Stimulated activated CD8-positive, alpha-beta memory T cell treated with anti-CD3 and anti-CD28 coated beads, Interleukin-12 subunit alpha, Interleukin-12 subunit beta, amount 100 ng/mL, for 4 hours (primary cell): Measurements from ENCODE around the gene NME4.
"Not testable (repeated sequence)": the region's sequence is repeated elsewhere in the genome, so short reads cannot be mapped to it uniquely, and the experiment has no call there.

Experiments
- DNase-seq: peaks from one replicate; pipeline ENCODE4 v3.0.0-alpha.2; 2020; ENCODE audit warnings: low read depth

The NME4 gene

DNA sequence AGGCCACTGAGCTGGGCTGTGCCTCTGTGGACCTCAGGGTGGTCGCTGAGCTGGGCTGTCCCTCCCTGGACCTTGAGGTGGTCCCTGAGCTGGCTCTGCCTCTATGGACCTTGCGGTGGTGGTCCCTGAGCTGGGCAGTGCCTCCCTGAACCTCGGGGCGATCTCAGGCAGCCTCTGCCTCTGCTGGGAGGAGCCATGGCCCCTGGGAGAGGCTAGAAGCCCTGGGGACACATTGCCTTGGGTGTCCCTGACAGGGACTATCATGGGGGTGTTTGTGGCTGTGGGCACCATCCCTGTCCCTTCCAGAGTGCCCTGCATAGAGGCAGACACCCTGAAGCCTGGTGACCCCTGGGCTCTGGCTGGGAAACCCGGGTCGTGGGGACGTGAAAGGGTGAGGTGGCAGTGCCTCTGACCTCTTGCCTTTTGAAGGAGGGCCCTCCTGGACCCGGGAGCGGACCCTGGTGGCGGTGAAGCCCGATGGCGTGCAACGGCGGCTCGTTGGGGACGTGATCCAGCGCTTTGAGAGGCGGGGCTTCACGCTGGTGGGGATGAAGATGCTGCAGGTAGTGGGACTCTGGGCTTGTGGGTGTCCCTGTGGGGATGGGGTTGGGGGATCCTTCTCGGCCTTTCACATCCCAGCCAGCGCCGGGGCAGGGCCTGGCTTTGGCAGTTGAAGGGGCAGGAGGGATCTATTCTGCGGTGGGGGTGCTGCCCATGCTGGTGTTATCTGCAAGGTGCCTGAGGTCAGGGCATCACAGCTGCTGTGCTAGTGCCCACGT is 1.8 kb downstream of the NME4 start:
- no peak for DNase-seq

- DNase-seq: no peak
Measured at GRCh38 chr16:399340-400019, 2.5 kb downstream of the NME4 start.

GRCh38 chr16:400061-400591 is 3.1 kb downstream of the NME4 start:
- no peak for DNase-seq

DNA sequence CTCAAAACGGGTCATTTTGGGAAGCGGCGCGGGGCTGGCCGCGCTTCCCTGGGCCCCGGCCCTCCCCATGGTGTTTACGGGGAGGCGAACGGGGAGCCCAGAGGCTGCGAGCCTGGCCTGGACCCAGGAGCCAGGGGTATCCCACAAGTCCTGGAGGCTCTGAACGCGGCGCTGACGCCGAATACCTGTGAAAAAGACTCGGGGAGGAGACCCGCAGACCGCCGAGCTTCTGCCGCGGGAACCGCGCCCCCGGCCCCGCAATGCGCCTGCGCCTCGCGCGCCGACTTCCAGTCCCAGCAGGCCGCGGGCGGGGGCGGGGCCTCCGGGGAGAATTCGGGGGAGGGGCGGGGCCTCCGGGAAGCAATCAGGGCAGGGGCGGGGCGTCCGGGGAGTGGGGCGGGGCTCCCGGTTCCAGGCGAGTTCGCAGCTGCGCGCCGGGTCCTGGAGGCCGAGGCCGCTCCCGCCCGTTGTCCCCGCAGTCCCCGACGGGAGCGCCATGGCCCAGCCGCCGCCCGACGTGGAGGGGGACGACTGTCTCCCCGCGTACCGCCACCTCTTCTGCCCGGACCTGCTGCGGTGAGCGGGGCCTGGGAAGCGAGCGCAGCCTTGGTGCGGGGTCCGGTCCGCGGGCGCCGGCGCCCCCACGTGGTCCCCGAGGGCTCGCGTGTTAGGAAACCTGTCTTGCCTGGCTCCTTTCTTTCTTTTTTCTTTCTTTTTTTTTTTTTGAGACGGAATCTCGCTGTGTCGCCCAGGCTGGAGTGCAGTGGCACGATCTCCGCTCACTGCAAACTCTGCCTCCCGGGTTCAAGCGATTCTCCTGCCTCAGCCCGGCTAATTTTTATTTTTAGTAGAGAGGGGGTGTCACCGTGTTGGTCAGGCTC is 4.7 kb downstream of the NME4 start, which contains the start of gene DECR2:
Gene DECR2 (plus strand): TSS at position 418 of the 881 bp plus-strand sequence. CDS start 79 bp downstream, at position 497.
- peak; percentile 99 for DNase-seq

DNA sequence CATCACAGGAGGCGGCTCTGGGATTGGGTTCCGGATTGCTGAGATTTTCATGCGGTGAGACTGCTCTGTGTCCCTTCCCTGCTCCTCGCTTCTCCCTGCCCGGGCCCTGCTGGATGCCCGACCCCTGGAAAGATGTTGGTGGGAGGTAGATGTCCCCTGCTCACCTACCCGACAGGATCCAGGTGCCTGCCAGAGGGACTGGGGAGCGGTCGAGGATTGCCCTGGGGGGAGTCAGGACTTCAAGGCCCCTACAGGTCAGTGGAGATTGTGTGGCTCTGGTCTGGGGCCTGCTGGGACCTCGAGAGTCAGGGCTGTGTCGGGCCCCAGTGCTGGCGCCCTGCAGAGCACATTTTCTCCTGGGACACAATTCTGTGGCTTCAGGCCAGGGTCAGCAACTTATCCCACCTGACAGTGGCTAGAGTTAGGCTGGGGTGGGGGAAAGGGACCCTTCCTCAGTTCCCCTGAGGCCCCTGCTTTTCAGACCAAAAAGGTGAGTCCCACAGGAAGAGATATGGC is 8.0 kb downstream of the NME4 start:
- no peak for DNase-seq

GRCh38 chr16:405548-406506 is 8.8 kb downstream of the NME4 start:
- no peak for DNase-seq

- DNase-seq: no peak
Measured at GRCh38 chr16:407253-407652, 10.3 kb downstream of the NME4 start.

- no peak for DNase-seq
Measured at GRCh38 chr16:410516-411178, 13.6 kb downstream of the NME4 start.

DNA sequence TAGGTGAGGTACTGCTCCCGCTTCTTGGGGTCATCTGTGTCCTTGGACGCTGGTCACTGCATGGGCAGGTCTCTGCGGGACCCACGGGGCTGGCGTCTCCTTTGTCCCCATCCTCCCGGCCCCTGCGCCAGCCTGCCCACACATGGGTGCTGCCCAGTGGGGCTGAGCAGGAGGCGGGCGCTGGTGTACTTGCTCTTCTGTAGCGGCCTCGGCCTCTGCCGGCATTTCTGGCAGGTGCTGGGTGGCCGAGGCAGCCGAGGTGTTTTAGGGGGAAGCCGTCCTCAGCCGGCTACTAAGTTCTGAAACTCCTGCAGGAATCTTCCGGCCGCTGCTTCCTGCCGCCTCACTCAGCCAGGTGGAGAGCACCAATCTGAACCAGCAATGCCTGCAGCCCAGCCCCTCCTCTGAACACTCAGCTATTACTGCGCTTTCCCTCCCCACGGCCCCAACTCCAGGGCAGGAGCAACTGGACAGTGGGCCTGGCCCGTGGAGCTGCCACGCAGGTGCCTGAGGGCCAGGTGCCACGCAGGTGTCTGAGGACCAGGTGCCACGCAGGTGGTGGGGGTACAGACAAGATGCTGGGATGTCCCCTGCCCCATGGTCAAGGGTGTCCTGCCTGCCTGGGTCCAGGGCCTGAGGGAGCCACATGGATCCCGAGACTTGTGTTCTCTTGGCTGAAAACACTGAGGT is 14.7 kb downstream of the NME4 start:
- no peak for DNase-seq

GRCh38 chr16:414395-415169 is 17.6 kb downstream of the NME4 start:
- no peak for DNase-seq

DNA sequence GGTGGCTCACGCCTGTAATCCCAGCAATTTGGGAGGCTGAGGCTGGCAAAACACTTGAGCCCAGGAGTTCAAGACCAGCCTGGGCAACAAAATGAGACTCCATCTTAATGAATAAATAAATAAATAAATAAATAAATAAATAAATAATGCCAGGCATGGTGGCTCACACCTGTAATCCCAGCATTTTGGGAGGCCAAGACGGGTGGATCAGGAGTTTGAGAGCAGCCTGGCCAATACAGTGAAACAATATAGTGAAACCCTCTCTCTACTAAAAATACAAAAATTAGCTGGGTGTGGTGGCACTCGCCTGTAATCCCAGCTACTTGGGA is 18.1 kb downstream of the NME4 start:
- not testable (repeated sequence) for DNase-seq

- not testable (repeated sequence) for DNase-seq
Measured at GRCh38 chr16:422179-422578, 25.2 kb downstream of the NME4 start.

GRCh38 chr16:424033-424622 is 27.1 kb downstream of the NME4 start:
- no peak for DNase-seq

GRCh38 chr16:424623-425081 is 27.7 kb downstream of the NME4 start:
- DNase-seq: no peak

DNA sequence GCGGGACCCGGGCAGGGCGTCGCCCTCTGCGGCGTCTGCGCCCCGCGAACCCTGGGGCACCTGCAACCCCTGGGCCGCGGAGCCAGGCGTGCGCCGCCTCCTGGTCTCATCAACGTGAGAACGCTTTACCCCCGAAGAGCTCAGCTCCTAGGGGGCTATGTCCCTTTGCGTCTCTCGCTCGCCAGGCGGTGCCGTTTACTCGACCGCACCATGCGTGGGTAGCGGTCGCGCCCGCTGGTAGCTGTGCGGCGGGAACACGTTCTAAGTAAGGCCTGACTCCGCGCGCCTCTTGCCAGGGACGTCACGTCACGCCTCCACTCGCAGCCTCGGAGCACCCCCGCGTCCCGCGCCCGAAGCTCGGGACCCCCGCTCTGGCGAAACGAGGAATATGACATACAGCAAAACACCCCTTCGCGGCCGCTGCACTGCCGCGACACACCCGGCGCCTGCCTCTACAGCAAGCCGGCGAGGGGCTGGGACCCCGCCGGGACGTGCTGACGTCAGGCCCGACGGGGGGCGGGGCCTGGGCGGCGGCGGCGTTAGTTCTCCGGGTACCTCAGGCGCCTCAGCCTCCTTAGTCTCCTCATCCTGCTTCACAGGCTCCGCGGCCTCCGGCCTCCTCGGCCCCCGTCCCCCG is 28.2 kb downstream of the NME4 start, which contains the start of gene RAB11FIP3:
Gene RAB11FIP3 (plus strand): TSS at position 568 of the 637 bp plus-strand sequence. CDS start 358 bp downstream, outside the sequence.
- peak; percentile 80 for DNase-seq

DNA sequence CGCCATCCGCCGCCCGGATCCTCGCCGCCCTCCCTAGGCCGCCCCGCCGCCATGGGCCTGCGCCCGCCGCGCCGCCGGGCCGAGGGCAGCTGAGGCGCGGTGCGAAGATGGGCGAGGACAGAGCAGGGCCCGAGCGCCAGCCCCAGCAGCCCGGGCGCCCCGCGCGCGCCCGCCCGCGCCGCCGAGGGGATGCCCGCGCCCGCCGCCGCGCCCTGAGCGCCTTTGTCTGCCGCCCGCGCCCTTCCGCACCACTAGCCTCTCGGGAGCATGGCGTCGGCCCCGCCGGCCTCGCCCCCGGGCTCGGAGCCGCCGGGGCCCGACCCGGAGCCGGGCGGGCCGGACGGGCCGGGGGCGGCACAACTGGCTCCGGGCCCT is 28.7 kb downstream of the NME4 start:
- no peak for DNase-seq

DNA sequence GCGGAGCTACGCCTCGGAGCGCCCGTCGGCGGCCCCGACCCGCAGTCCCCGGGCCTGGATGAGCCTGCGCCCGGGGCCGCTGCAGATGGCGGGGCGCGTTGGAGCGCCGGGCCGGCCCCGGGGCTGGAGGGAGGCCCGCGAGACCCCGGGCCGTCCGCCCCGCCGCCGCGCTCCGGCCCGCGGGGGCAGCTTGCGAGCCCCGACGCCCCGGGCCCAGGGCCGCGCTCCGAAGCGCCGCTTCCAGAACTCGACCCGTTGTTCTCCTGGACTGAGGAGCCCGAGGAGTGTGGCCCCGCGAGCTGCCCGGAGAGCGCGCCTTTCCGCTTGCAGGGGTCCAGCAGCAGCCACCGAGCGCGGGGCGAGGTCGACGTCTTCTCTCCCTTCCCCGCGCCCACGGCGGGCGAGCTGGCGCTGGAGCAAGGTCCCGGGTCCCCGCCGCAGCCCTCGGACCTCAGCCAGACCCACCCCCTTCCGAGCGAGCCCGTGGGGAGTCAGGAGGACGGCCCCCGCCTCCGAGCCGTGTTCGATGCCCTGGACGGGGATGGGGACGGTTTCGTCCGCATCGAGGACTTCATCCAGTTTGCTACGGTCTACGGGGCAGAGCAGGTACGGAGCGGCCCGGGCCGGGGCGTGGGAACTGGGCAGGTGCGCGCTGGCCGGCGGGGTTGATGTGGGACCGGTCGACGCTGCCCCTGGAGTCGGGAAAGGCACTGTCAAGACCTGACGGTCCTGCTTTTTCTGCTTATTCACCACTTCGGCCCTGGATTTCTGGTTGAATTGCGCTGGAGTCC is 29.3 kb downstream of the NME4 start:
- DNase-seq: no peak
